NT2/D1 (cell line): ENCODE data around the gene FBXL22.
"Not testable (repeated sequence)": the region's sequence is repeated elsewhere in the genome, so short reads cannot be mapped to it uniquely, and the experiment has no call there.

Experiments
- SUZ12 ChIP-seq: IDR thresholded peaks from 2 replicates; pipeline ENCODE4 v1.6.1; 2011; ENCODE audit not compliant: insufficient read length, insufficient read depth; ENCODE audit errors: extremely low read depth
- YY1 ChIP-seq: IDR thresholded peaks from 2 replicates; pipeline ENCODE4 v1.6.1; 2011; ENCODE audit not compliant: insufficient read length, insufficient read depth

GRCh38 chr15:63620760-63621159 lies 23.6 kb downstream of the FBXL22 start:
- not testable (repeated sequence) for TF ChIP-seq SUZ12, YY1
